ENCODE measurements around the gene COL28A1. TPM values are rescaled to one million over a fixed set of nuclear protein-coding genes. Genes with fewer than 3 reads are reported as not detected.
"Not testable (repeated sequence)": the region's sequence is repeated elsewhere in the genome, so short reads cannot be mapped to it uniquely, and the experiment has no call there.

Gene COL28A1
- total RNA-seq, 1 donor from 2014 or later = 182 TPM

GRCh38 chr7:7432979-7433378 lies 102.7 kb downstream of the COL28A1 start:
- intact Hi-C loops (cut with DNase I) = no loop called here
- DNase-seq (ENCODE audit: low spot score) = no peak
- ATAC-seq = no peak

GRCh38 chr7:7428806-7429205 lies 106.9 kb downstream of the COL28A1 start:
- no peak for ATAC-seq
- intact Hi-C loops (cut with DNase I) = no loop called here
- no peak for DNase-seq (ENCODE audit: low spot score)

- ATAC-seq (peak; percentile 35), DNase-seq (ENCODE audit: low spot score) (no peak)
- intact Hi-C loops (cut with DNase I) = no loop called here
These were observed 108.3 kb downstream of the COL28A1 start for GRCh38 chr7:7427363-7427762.

DNA sequence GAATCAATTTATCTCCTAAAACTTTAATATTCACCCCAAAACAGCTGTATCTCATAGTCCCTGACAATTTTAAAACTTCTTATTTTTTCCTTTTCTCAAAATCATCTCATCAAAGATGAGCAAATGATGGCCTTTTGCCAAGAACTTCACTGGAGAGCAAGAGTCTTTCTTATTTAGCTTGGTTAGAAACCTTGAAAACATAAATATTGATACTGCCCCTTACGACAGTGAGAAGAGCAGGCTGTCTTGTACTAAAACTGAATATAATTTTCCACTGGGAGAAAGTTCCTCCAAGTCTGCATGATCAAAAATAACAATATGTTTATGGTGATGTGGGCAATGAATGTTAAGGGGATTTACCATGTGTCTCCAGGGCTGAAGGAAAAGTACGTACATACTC lies 109.0 kb downstream of the COL28A1 start:
- no peak for ATAC-seq
- intact Hi-C loops (cut with DNase I) = no loop called here
- DNase-seq (ENCODE audit: low spot score) = no peak

DNA sequence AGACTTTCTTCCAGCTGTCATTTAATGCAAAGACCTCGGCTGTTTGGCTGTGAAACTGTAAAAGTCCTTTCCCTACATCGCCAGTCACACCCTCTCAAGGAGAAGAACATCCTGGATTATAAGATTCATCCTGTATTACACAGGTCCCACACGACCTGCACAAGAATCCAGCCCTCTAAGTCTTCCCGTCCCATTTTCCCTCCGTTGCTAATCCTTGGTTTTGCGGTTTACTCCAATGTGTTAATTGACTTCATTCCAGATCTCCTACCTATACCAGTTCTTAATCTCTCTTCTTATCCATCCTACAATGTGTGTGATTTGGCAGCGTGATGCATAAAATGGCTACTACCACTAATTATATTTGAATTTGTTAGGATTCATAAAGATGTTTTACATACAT lies 110.4 kb downstream of the COL28A1 start:
- intact Hi-C loops (cut with DNase I) = no loop called here

DNA sequence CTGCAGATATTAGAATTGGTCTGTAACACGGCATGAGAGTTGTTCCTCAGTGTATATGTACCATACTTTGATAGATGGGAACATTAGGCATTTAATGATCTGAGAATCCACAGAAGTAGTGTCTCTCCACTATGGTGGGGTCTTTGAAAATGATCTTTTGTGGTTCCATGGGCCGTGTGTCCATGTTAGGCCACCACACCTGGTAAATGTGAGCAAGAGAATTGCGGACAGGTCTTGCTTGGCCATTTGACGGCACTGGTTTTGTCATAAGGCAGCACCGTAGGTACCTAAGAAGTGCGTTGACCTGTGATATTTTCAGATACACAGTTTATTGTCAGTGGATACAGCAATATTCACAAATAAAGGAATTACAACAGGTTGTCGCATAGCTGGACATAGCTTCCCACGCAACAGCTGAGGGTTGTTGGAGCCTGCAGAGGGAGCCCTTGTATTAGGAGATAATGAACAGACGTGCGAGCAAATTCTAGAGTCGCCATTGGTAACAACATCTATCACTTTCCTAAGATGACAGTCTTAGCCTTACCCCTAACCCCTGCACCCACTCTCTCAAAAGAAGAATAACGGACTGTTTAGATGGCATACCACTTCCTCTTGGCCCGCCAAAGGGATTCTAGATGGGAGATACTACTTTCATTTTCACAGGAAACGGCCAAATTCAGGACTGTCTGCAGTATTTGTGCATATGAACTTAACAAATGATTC lies 111.4 kb downstream of the COL28A1 start:
- DNase-seq (ENCODE audit: low spot score) = peak; percentile 80
- peak; percentile 87 for ATAC-seq
- intact Hi-C loops (cut with DNase I) = loop anchor here (5.0 kb wide), 1 partner anchor 118 kb away; no protein-coding TSS in a partner anchor

More for the DNA sequence above, 110.4 kb downstream of the COL28A1 start:
- ATAC-seq = no peak
- DNase-seq (ENCODE audit: low spot score) = no peak

- DNase-seq (ENCODE audit: low spot score) (no peak), ATAC-seq (no peak)
- intact Hi-C loops (cut with DNase I) = loop anchor here (5.0 kb wide), 1 partner anchor 120 kb away; no protein-coding TSS in a partner anchor
These were observed 113.0 kb downstream of the COL28A1 start for GRCh38 chr7:7422641-7423040.

DNA sequence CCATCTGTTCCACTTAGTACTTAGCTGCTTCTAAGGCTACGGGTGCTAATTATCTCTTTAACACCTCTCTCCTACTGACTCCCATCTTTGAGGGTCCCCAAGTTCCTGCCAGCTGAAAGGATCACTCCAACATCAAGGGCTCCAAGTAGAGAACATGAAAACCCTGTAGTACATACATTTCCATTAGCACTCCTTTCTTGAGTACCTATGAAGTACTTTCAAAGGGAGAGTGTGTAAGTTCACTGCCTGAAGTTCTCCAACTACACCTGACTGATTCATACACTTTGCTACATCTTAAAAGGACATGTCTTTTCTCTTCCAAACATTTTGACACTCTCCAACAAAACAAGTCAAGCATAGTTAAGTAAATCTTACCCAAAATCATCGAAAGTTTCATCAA lies 113.8 kb downstream of the COL28A1 start:
- ATAC-seq (no peak), DNase-seq (ENCODE audit: low spot score) (no peak)
- intact Hi-C loops (cut with DNase I) = loop anchor here (5.0 kb wide), 1 partner anchor 120 kb away; no protein-coding TSS in a partner anchor

DNA sequence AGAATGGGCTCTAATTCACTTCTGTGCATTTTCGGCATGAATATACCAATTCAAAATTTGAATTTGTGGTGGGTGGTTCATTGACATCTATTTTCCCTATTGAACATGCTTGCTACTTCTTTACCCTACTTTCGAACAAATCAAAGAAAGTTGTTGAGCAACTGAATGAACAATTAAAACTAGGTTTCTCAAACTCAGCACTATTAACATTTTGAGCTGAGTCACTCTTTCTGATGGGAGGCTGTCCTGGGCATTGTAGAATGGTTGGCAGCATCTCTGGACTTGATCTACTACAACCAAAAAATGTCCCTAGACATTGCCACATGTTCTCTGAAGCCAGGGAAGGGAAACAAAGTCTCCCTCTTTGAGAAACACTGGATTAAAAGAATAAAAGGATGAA lies 116.7 kb downstream of the COL28A1 start:
- intact Hi-C loops (cut with DNase I) = no loop called here
- no peak for DNase-seq (ENCODE audit: low spot score)
- ATAC-seq = no peak

- ATAC-seq (no peak), DNase-seq (ENCODE audit: low spot score) (no peak)
- intact Hi-C loops (cut with DNase I) = no loop called here
These were observed 117.8 kb downstream of the COL28A1 start for GRCh38 chr7:7417851-7418250.

DNA sequence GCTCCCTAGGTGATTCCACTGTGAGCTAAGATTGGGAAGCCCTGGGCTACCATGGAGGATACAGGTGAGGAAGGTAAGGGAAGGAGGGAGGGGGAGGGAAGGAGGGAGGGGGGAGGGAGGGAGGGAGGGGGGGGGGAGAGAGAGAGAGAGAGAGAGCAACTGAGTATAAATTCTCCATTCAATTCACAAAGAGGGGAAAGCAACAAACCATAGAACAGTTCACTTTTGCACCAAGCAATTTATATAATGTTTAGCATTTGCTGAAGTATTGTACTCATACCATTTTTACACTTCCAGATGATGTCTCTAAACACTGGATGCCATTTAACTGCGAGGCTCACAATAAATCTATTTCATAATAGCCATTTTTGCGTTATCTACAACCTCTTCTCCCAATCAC lies 118.3 kb downstream of the COL28A1 start:
- no peak for DNase-seq (ENCODE audit: low spot score)
- intact Hi-C loops (cut with DNase I) = no loop called here
- no peak for ATAC-seq

DNA sequence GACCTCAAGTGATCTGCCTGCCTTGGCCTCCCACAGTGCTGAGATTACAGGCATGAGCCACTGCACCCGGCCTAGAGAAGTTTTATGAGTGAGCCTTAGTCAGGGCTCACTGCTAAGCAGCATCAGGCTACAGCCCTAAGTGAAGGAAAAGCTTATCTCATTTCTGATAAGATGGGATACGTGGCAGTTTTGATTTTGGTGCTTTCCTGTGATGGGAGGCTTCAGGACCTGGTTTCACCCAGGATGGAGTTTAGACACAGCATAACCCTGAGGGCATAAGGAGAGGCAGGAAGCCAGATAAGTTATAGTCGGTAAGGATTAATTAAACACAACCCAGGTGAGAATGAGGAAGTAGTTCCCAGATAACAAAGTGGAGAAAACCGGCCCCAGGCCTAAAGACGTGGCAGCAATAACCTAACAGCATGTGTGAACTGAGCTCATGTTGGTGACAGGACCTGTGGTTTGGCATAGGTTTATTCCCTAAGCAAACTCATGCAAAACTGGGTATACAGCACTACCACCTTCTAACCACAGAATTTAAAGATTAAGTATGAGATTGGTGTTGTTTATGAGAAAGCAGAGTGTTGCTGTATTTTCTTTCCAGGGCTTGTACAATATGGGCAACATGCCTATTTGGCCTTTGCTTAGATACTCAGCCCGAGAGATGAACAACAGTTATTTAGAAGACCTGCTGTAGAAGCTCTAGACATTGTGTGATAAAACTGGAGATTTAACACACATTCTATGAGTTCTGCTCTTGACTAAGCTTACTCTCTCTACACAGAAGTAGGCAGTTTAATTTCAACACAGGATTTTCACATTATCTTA lies 119.4 kb downstream of the COL28A1 start:
- DNase-seq (ENCODE audit: low spot score) (no peak), ATAC-seq (no peak)
- intact Hi-C loops (cut with DNase I) = no loop called here

DNA sequence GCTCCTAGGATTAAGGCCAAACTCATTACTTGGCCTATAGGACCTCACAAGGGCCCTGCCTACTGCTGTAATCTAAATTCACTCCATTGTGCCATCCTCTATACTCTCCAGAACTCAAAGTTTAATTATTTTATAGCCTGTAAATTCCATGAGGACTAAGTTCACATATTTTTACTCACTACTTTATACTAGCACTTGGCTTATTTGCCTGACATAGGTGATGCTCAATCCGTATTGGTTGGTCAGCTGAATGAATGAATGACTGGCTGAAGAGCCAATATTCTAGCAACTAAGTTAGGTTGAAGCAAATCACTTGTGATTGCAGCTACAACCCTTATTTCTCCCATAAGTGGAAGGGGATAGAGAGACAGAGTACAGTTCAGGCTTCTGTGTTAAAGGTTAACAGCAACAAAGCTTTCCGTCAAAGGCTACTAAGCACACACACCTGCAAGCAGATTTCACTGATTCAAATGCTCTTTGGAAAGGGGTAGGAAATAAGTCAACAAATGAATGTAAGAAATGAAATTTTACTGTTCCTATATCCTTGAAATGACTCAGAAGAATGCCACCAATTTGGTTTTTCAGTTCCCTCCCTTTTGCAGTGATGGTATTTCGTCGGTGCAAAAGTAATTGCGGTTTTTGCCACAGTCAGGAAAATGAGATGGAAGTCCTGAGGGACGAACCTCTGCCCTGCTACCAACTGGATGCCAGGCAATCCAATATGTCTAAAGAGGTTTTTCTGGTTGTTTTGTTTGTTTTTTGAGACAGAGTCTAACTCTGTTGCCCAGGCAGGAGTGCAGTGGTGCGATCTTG lies 120.7 kb downstream of the COL28A1 start:
- intact Hi-C loops (cut with DNase I) = no loop called here
- ATAC-seq = no peak
- no peak for DNase-seq (ENCODE audit: low spot score)

DNA sequence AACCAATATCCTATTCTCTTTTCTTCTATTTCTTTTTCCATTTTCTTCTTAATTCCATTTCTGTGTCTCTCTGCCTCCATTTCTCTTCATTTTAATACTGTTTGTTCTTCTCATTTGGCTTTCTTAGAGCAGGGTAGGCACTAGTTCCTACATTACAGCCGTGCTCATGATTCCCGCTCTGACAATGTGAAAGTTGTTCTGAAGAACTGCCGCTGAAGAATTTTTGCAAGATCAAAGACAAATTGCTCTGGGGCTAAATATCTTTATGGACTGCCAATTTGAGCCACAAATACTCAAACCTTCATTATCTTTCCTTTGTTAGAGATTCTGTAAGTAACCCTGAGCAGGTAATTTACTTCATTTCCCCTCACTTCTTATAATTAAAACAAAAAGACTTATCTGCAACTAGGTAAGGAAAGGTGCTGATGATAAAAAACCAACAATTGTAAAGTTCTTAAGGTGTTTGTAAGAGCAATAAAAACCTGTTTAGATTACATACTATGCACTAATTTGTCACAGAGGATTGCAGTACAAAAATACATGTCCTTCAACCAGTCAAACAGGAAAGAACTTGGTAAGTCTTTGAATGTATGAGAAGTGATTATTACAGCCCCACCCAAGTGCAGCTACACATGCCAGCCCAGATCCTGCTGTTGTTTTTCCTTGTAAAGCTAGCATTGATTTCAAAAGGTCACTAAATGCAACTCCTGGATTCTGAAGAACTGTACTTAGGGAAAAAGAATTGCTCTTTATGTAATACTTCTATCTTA lies 127.5 kb downstream of the COL28A1 start:
- no peak for ATAC-seq
- intact Hi-C loops (cut with DNase I) = no loop called here
- no peak for DNase-seq (ENCODE audit: low spot score)

DNA sequence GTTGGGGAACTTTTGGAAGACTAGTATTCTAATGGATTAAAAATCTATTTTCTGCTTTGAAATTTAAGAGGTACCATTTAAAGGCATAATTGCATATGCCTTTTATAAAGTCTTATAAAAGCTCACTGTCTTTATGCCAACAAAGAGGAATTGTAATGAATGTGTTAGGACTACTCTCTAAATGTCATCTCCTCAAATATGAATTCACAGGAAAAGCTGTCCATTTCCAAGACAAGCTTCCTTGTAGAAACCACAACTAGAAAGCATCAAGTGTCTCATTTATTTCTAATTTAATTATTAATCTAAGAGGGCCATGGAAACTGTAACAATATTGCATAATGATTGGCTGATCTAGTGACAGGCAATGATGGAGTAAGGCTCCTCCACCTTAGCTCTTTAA lies 130.2 kb downstream of the COL28A1 start:
- intact Hi-C loops (cut with DNase I) = no loop called here
- no peak for DNase-seq (ENCODE audit: low spot score)
- no peak for ATAC-seq

GRCh38 chr7:7399707-7400106 lies 136.0 kb downstream of the COL28A1 start:
- intact Hi-C loops (cut with DNase I) = no loop called here

DNA sequence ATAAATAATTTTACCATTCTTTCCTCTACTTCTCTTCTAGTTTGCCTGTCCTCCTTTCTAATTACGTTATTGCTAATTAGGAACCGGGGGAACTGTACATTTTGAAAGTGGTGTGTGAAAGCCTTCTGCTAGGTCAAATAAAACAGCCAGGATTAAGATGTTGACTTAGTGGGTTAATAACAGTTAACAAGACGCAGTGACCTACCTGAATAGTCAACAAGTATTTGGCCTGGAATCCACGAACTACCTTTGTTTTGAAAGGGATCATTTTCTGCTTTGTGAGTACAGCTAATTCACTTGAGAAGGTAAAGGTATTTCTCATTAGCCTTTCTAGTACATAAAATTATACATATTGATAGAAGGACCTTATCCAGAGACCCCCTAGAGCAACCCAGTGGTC lies 139.9 kb downstream of the COL28A1 start:
- DNase-seq (ENCODE audit: low spot score) (no peak), ATAC-seq (no peak)
- intact Hi-C loops (cut with DNase I) = no loop called here

More at GRCh38 chr7:7399707-7400106, 136.0 kb downstream of the COL28A1 start:
- no peak for ATAC-seq
- DNase-seq (ENCODE audit: low spot score) = no peak

DNA sequence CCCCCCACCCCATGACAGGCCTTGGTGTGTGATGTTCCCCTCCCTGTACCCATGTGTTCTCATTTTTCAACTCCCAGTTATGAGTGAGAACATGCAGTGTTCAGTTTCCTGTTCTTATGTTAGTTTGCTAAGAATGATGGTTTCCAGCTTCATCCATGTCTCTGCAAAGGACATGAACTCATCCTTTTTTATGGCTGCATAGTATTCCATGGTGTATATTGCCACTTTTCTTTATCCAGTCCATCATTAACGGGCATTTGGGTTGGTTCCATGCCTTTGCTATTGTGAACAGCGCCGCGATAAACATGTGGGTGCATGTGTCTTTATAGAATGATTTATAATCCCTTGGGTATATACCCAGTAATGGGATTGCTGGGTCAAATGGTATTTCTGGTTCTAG lies 147.5 kb downstream of the COL28A1 start:
- intact Hi-C loops (cut with DNase I); ATAC-seq; DNase-seq (ENCODE audit: low spot score): not testable (repeated sequence)

DNA sequence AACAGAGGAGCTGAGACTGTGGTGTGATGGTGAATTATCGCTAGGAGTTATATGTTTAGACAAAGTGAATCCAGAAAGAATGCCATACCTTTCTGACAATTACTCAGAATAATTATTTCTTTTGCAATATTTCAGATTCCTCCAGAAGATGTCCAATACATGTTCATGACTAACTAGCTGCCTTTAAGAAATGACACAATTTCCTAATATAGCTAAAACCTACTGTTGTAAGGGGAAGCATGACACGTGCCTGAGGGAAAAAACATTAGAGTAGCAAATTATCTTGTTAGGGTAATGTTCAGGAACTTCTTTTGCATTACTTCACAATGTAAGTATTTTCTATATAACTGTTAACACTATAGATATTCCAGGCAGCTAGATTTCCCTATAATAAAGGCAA lies 150.3 kb downstream of the COL28A1 start:
- DNase-seq (ENCODE audit: low spot score) (no peak), ATAC-seq (no peak)
- intact Hi-C loops (cut with DNase I) = no loop called here

All from sciatic nerve (tissue), 2 donors.